Stimulated activated CD8-positive, alpha-beta memory T cell treated with anti-CD3 and anti-CD28 coated beads, Interleukin-15, amount 100 ng/mL, for 1 hour (primary cell): ENCODE data around the gene WSCD2.

Experiments used
- DNase-seq: peaks from one replicate; pipeline ENCODE4 v3.0.0-alpha.2; 2020; ENCODE audit warnings: low read depth

Gene WSCD2

DNA sequence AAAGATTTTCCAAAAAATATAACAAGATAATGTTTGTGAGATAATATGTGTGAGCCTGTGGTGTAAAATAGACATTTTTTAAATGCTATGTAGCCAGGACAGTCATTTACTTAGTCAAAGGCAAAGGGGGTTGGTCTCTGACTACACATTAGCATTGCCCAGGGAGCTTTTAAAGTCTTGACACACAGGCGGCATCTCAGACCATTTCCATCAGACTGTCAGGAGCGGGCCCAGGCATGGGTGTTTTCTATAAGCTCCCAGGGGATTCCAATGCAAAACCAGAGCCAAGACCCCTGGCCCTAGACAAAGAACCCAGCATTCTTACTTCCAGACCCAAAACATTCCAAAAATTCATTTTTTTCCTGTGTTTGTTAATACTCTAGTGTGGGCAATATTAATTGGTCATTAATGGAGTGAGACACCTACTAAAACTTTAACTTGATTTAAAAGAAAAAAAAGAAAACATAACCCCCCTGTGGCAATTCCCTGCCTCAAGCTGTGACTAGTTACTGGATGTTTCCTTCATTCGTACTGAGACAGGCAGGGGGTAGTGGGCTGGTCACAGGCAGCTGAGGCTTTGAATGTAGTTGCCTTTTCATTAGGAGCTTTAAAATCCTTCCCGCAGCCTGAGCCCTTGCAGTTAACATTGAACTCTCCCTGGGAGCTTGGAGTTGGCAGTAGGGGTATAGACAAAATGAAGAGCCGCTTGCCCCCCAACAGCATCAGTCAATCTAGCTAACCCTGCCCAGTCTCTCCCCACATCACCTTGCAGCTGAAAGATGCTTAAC, 106.3 kb downstream of the WSCD2 start:
- no peak for DNase-seq

DNA sequence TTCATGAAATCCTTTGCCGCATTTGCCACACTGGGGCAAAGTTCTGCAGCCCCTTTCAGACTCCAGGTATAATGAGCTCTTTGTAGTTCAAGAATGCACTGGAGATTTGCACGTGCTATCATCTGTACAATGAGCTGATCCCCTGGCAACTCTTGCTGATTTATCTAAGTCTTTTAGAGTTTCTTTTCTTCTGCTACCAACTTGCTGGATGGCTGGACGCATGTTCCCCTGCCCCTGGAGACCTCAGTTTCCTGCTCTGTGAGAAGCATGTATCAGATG, 106.8 kb downstream of the WSCD2 start:
- DNase-seq = no peak

DNA sequence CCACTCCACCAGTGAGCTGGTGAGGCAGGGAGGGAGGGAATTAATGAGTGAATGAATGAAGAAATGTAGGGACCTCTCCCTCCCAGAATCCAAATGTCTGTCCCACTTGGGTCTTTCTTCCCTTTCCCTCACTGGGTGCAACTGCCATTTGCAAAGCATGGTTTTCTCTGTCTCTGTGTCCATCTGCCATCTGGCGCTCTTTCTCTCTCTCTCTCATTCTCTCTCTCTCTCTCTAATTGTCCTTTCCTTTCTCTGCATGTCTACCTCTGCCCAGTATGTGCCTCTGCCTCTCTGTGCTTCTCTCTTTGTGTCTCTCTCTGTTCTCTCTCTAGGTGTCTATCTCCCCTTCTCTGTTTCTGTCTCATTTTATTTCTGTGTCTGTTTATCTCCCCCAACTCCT, 107.3 kb downstream of the WSCD2 start:
- no peak for DNase-seq

DNA sequence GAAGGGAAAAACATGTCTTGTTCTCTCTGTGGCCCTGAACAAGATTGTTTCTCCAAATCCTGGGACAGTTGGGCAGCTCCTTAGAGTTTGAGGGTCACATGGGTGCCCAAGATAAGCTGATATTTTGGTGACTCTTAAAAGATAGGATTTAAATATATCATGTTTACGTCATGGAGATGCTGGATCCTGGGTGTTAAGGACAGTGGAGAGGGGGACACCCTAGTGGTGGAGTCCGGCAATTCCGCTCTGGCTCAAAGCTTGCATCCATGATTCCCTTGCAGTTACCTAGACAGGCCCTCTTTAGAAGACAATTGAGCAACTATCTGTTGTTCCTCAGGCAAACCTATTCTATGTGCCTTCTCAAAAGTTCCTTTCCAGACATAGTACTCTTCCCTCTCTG, 108.2 kb downstream of the WSCD2 start:
- DNase-seq = no peak

DNA sequence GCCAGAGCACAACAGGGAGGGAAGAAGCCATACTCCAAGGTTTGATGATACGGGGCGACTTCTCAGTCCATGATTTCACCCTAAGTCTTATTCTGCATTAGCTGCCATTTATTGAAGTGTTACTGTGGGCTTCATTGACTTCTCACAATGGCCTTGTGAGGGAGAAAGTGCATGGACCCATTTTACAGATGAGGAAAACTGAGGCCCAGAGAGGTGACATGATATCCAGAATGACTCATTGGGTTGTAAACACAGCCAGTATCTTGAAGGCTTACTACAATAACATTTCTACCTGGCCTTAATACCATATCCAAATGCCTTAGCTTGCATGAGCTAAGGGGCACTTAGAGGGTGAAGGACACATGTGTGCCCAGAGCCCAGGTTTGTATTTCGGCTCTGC, 109.4 kb downstream of the WSCD2 start:
- no peak for DNase-seq

DNA sequence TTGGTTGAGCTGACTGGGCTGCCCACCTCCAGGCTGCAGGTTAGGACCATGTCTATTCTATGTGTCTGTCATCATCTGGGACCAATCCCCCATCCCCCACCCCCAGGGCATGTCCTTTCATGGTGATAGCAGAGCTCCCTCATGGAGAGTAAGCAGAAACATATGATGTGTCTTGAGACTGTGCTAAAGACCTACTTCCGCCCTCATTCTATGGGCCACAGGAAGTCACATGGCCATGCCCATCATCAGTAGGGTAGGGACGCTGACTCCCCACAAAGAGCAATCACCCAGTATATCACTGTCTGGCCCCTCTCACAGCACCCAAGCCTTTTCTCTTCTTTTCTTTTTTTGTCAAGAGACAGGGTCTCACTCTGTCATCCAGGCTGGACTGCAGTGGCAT, 110.3 kb downstream of the WSCD2 start:
- no peak for DNase-seq

DNA sequence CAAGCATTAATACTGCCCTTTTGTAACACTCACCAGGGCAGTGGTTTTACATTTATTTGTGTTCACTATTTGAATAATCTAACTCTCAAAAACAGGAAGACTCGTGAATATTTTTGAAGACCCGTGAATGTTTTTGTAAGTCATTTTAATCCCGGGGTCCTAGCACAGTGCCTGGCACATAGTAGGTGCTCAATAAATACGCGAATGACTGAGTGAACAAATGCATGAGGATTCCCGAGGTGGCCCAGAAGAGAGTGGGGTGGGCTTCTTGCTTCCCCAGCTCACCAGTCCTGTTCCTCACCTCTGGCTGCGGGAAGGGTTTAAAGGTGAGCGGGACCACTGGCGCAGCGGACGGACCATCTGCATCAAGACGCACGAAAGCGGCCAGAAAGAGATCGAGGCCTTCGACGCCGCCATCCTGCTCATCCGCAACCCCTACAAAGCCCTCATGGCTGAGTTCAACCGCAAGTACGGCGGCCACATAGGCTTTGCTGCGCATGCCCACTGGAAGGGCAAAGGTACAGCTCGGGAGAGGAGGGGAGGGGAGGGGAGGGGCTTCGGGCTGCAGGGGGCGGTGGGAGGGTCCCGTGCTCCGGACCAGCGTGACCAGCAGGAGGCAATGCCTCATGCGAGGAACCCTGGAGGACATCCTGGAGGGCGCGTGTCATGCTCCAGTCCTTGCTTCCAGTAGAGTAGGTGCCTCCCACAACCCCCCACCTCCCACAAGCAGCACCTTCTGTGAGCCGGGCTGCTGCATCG, 111.1 kb downstream of the WSCD2 start:
- no peak for DNase-seq

DNA sequence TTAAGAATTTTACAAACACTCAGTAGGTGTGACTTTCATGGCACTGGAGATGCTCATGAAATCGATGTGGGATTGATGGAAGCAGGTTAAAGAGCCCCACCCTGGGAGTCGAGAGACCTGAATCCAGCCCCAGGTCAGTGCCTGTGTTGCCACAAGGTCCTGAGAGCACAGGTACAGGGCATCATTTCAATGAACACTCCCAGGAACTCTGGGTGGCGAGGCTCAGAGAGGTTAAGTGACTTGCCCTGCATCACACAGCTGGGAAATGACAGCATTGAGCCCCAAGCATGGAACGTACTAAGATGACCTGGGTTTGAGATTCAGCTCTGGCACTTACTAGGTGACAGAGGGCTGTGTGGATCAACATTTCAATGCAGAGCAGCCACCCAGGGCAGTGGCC, 111.8 kb downstream of the WSCD2 start:
- no peak for DNase-seq

DNA sequence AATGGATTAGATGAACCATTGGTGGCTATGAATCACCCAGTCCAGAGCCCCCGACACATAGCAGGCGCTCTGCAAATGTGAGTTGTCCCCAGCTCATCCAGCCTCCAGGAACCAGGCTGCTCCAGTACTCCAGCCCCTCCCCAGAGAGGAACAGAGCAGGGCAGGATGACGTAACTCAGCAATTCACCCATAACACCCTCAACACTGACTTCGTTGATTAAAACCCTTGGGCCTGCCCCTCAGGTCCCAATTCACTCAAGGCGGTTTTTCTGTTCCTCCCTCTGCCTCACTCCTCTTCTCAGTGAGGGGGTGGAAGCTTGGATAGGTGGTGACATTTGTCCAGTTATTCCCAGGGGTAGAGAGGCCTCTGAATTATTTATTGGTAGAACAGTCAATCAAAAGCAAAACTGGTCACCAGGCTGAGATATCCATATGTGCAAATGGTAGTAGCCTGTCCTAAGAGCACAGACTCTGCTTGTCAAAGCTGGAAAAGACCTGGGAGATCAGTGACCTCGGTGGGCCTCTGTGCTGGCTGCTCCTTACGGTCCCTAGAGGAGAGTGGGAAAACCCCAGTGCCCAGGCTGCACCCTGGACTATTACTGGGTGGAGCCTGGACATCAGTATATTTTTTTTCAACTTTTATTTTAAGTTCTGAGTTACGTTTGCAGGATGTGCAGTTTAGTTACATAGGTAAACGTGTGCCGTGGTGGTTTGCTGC, 113.1 kb downstream of the WSCD2 start:
- no peak for DNase-seq

DNA sequence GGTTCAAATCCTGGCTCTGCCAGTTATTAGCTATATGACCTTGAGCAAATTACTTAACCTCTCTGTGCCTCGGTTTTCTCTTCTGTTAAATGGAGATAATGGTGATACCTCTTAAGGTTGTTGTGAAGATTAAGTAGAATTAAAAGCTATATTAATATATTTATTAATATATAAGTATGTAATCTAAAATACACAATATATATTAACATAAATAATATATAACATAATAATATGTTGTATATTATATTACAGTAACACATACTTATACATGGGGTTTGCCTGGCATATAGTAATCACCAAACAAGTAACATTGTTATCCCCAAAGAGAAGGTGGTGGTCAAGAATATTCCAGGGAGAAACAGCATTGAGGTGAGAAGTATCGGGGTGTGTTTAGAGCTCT, 118.0 kb downstream of the WSCD2 start:
- no peak for DNase-seq

DNA sequence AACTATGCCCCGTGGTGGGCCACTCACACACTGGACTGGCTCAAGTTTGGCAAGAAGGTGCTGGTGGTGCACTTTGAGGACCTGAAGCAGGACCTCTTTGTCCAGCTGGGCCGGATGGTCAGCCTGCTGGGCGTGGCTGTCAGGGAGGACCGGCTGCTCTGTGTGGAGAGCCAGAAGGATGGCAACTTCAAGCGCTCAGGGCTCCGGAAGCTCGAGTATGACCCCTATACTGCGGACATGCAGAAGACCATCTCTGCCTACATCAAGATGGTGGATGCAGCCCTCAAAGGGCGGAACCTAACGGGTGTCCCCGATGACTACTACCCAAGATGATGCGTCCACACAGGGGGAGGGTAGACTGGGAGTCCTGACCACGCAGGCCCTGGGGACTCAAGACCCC, 118.9 kb downstream of the WSCD2 start:
- no peak for DNase-seq

DNA sequence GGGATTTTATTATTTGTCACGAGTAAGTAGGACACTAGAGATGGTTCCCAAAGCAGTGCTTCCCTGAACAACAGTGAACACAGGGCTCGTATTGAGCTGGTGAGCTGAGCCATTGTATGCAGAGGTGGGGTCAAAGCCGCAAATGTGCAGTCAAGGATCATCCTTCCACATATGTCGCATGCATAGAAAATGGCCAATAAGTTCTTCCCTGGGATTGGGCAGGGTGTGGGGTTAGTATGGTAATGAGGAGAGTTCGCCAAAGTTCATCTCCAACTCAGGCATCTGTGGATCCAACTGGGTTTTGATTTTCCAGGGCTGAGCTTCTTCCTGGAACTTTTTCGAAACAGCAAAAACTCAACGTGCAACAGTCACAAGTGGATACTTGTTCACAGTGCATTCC, 123.4 kb downstream of the WSCD2 start:
- DNase-seq = no peak

DNA sequence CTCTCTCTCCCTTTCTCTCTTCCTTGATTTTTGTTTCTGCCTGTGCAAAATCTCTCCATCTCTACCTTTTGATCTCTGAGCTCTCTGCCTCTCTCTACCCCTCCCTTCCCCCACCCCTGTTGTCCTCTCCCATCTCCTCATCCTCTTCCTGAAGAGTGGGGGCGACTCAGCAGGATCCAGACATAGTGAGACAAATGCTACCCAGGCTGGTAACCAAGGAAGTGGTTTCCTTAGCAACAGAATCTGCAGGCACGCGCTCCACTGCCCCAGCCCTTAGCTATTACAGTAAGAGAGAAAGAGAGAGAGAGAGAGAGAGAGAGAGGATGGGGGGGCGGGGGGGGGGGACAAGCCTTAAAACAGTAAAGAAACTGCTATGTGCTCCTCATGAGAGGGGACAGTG, 124.5 kb downstream of the WSCD2 start:
- no peak for DNase-seq

DNA sequence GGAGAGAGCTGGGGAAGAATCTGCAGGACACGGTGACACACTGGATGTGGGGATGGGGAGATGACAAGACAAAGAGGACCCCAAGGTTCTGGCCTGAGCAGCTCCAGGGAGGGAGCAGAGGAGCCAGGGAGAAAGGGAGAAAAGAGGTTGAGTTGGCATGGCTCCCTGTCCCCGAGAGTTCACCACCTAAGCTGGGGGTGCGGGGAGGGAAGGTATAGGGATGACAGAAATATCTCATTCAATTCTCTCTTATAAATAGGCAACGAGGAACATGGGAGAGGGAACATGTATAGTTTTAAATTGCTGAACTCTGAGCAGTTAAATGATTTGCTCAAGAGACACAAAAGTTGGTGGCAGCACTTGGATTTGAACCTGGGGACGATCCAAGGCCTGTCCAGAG, 124.9 kb downstream of the WSCD2 start:
- DNase-seq = no peak

DNA sequence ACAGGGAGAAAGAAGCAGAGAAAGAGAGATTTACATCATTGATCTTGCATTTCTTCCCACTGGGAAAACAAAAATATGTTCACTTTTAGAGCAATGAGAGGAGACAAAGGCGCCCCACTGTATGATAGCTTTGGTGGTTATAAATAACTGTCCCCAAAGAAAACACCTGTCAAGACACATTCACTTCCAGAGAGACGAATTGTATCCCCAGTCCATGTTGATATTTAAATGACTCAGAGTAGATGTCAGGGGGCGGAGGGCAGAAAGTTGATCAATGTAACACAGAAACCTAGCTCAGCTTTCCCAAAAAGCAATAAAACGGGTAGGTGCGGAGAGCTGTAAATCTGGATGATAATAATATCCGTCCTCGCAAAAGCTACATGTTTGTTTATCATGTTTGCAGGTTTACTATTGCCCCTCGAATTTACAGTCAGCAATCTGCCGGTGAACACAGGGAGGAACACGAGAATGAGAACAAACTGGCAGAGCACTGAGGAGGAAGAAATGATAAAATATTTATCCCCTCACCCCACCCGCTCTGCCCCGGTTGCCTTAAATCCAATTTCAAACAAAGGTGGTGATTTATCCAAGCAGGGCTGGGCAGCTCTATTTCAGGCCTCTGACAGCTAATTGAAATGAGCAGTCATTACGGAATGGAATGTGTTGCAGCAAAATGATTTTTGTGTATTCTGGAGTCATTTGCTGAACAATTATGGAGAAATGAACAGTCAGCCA, 125.6 kb downstream of the WSCD2 start:
- DNase-seq = no peak

DNA sequence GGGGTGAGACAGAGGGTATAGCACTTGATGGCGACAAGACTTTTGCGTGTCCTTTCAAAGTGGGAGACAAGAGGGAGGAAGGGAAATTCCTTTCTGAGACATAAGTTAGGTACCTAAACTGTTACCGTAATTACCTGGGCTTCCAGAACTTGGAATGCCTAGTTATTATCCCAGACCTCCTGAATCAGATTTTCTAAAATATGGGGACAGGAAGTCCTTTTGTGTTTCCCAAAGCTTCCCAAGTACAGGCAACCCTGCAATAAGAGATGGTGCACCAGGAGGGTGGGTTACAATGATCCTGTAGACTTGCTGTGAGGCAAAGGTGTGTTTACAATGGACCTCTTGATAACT, 126.1 kb downstream of the WSCD2 start:
- DNase-seq = no peak

DNA sequence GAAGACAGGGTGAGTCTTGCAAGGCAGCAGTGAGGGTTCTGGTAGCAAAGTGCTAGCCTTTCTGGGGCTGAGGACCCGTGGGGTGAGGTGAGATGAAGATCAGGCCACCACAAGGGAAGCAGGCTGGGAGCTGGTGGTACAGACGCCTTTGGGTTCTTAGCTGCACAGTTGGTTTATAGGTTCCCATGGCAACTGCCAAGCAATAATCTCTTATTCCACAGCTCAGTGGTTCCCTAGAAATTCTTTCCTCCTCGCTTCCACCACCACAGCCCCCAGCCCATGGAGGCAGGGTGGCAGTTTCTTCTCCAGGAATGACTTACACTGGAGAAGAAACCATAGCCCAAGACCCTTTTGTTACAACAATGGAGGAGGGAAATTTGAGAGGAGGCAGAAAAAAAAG, 127.9 kb downstream of the WSCD2 start:
- no peak for DNase-seq

DNA sequence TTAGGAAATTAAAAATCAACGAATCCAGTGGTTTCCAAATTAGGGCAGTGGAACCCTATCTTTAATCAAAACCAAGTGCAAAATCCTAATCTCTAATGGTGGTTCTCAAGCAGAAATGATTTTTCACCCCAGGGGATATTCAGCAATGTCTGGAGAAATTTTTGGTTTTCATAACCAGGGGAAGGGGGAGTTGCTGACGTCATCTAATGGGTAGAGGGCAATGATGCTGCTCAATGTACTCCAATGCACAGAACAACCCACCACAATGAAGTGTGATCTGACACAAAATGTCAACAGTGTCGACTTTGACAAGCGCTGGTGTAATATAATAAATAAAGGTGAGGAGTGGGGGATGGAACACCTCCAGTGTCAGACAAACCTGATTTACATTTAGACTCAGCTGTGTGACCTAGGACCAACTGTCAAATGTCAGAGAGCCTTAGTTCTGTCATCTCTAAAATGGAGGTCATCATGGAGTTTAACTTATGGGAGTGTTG, 128.6 kb downstream of the WSCD2 start:
- no peak for DNase-seq

DNA sequence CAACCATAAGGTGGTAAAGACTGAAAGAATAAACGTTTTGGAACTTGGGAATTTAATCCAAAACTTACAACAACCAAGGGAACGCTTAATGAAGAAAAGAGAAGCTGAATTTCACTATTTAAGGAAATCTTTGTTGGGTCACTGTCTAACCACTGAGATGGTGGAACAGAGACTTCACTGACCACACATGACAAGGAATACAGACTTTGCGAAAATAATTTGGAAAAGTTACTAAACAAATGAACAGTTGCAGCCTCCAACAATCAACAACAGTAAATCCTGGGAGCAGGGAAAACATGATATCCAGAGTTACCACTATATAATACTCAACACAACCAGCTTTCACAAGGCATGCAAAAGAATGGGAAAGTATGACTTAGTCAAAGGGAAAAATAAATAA, 131.0 kb downstream of the WSCD2 start:
- no peak for DNase-seq

DNA sequence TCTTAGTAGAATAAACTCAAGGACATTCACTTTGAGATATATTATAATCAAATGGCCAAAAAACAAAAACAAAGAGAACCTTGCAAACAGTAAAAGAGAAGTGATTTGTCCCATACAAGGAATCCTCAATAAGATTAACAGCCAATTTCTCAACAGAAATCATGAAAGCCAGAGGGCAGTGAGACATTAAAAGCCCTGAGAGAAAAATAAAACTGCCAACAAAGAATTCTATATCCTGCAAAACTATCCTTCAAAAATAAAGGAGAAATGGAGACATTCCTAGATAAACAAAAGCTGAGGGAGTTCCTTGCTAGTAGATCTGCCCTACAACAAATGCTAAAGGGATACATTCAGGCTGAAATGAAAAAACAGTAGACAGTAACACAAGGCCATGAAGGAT, 131.9 kb downstream of the WSCD2 start:
- DNase-seq = no peak

DNA sequence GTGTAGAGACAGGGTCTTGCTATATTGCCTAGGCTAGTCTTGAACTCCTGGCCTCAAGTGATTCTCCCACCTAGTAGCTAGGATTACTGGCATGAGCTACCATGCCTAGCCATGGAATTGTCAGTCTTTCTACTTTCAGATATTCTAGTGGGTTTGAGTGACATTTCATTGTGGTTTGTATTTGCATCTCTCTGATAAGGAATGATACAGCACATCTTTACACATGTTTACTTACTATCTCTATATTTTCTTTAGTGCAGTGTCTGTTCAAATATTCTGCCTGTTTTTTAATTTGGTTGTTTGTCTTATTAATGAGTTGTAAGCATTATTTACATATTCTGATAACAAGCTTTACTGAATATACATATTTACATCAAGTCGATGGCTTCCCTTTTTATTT, 136.4 kb downstream of the WSCD2 start:
- no peak for DNase-seq

DNA sequence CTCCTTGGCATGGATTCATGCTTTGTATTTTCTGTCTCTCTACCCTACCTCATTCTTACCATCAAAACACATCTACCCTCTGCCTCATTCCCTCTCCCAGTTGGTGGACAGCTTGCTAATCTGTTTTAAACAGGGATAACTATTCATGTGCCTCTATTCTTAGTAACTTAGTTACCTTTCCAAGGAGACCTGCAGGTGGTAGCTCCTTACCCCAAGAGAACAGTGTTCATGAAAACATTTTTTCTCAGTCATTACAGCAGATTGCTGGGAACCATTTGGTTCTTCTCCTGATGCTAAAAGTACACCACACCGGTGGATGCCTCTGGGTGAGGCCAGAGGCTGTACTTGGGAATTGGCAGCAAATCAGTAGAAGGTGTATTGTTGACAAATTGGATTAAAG, 137.0 kb downstream of the WSCD2 start:
- no peak for DNase-seq

DNA sequence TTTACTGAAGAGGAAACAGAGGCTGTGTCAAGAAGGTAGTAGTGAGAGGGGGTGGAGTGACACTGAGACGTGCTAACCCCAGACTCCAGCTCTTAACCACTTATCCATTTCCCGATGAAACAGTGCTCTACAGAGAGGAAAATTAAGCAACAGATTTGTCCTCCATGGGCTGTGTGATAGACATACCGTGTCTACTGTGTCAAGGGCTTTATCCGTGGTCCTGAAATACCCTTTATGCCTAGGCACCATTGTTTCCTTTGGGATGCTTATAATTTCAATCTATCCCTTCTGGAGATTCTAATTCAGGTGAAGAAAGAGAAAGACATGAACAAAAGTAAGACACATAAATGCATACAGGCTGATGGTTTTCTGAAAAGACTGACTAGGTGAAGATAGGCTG, 138.4 kb downstream of the WSCD2 start:
- DNase-seq = no peak
